GM12878 (cell line): ENCODE results near the gene USP36. TPM values are rescaled to one million over a fixed set of nuclear protein-coding genes. Genes with fewer than 3 reads are reported as not detected.
A peak's percentile ranks its signal among the peaks of the same experiment; 100 is the strongest.

Source experiments
- BCL3 ChIP-seq: IDR thresholded peaks from 2 replicates; pipeline ENCODE4 v1.6.1; 2011; ENCODE audit warnings: borderline replicate concordance, low read depth, mild to moderate bottlenecking, moderate library complexity, low read length; ENCODE audit not compliant: insufficient read depth, poor library complexity, severe bottlenecking
- CHD2 ChIP-seq: IDR thresholded peaks from 2 replicates; pipeline ENCODE4 v1.6.1; 2011; ENCODE audit warnings: low read depth, low read length, improper control_type of control experiment, borderline replicate concordance
- E4F1 ChIP-seq: fragments of 450-650 bp; IDR thresholded peaks from 2 replicates; pipeline ENCODE4 v1.6.1; 2018; ENCODE audit warnings: borderline replicate concordance, mild to moderate bottlenecking; ENCODE audit not compliant: partially characterized antibody
- FOXM1 ChIP-seq: IDR thresholded peaks from 2 replicates; pipeline ENCODE4 v1.6.1; 2012; ENCODE audit warnings: low read depth, mild to moderate bottlenecking, inconsistent platforms, low read length, moderate library complexity
- HSF1 ChIP-seq: fragments of 150-350 bp; IDR thresholded peaks from 2 replicates; pipeline ENCODE4 v1.6.1; 2014; ENCODE audit warnings: mild to moderate bottlenecking, low read depth, low read length
- MYB ChIP-seq: fragments of 150-350 bp; IDR thresholded peaks from 2 replicates; pipeline ENCODE4 v1.6.1; 2014; ENCODE audit warnings: mild to moderate bottlenecking, low read depth, low read length, borderline replicate concordance
- POLR2A ChIP-seq: IDR thresholded peaks from 2 replicates; pipeline ENCODE4 v1.6.1; 2011; ENCODE audit warnings: low read depth, mild to moderate bottlenecking, low read length
- PRDM15 ChIP-seq: fragments of 450-650 bp; formaldehyde crosslinking; IDR thresholded peaks from 2 replicates; pipeline ENCODE4 v1.4.0; 2020; ENCODE audit warnings: mild to moderate bottlenecking, moderate library complexity
- RAD21 ChIP-seq: IDR thresholded peaks from 2 replicates; pipeline ENCODE4 v1.6.1; 2011; ENCODE audit warnings: mild to moderate bottlenecking, low read depth, low read length, moderate library complexity; ENCODE audit not compliant: insufficient read depth
- SRF ChIP-seq, 2 experiments: IDR thresholded peaks; 2 replicates each; pipeline ENCODE4 v1.6.1; 2011; ENCODE audit warnings: low read depth in 2 of 2, low read length in 2 of 2, mild to moderate bottlenecking in 1 of 2, moderate library complexity in 1 of 2
- SUPT20H ChIP-seq: IDR thresholded peaks from 2 replicates; pipeline ENCODE4 v1.6.1; 2011; ENCODE audit warnings: low read depth, mild to moderate bottlenecking, low read length, moderate library complexity, borderline replicate concordance; ENCODE audit not compliant: control insufficient read depth
- SUZ12 ChIP-seq: fragments of 200-600 bp; sonication (generic); IDR thresholded peaks from one replicate; pipeline ENCODE4 v1.6.1; 2018; ENCODE audit warnings: antibody characterized with exemption, mild to moderate bottlenecking; ENCODE audit not compliant: unreplicated experiment
- ZBED1 ChIP-seq: IDR thresholded peaks from 2 replicates; pipeline ENCODE4 v1.6.1; 2016; ENCODE audit warnings: borderline replicate concordance
- ZBTB33 ChIP-seq: fragments of 450-650 bp; IDR thresholded peaks from 2 replicates; pipeline ENCODE4 v1.6.1; 2017; ENCODE audit warnings: mild to moderate bottlenecking
- ZNF274 ChIP-seq: IDR thresholded peaks from one replicate; pipeline ENCODE4 v1.8.0; 2011; ENCODE audit not compliant: insufficient read length, insufficient read depth
- polyA plus RNA-seq, 11 experiments: library from polyadenylated mRNA; depleted of rRNA in 4 of 11; unstranded in 6 of 11; stranded (reverse) in 5 of 11; fragments of >200 nt; fragmentation: Nextera tagmentation in 4 of 11; fragmentation: Illumina TruSeq in 1 of 11; extraction: Ambion mirVana in 4 of 11; extraction: Trizol in 1 of 11; gene quantifications; 1 replicate in 1 of 11; 2 replicates in 10 of 11; pipeline versions ENCODE4 v1.2.1 to v1.2.3, GENCODE V29; 2011 to 2016; ENCODE audit warnings: inconsistent platforms in 2 of 11, missing spikeins in 2 of 11, low read depth in 1 of 11
- total RNA-seq, 4 experiments: library from RNA; depleted of rRNA in 3 of 4; stranded (reverse); fragments of >200 nt in 3 of 4; fragmentation: Illumina TruSeq in 1 of 4; extraction: Trizol in 1 of 4; gene quantifications; 2 replicates each; pipeline versions ENCODE4 v1.2.1 to v1.2.3, GENCODE V29; 2013 to 2021

Gene USP36
- total and polyA plus RNA-seq, 10 of the 15 experiments (the other 5 are each of a cell fraction or from before 2014, with no cell fraction given): 7.2 to 65.7 (median 33.6) TPM

GRCh38 chr17:78840780-78841611 is at the start of gene USP36 (continued):
- TF ChIP-seq ZBED1: no peak
- peak; percentile 28 to 34; a peak in 1 of 4 replicates for TF ChIP-seq SRF (IDR thresholded peaks at IDR 0.05; ENCODE audit: low read depth in 2 of 2, low read length in 2 of 2)
- no peak for TF ChIP-seq BCL3
- no peak for TF ChIP-seq ZNF274
- no peak for TF ChIP-seq RAD21
- TF ChIP-seq CHD2: peak; percentile 73
- no peak for TF ChIP-seq SUPT20H
- peak; percentile 100 for TF ChIP-seq POLR2A
- TF ChIP-seq SUZ12: no peak
- no peak; the same call in 1 of the 2 replicates for TF ChIP-seq HSF1
- TF ChIP-seq FOXM1: no peak
- no peak for TF ChIP-seq PRDM15 (CRISPR knock-in tag)
- TF ChIP-seq MYB: no peak
- TF ChIP-seq ZBTB33: peak; percentile 99
- peak; percentile 95 for TF ChIP-seq E4F1
